H1 (cell line): ENCODE results near the gene CORT.

Experiments used
- BCL11A ChIP-seq, 2 experiments: IDR thresholded peaks; one replicate each; pipeline ENCODE4 v1.6.1; 2011; ENCODE audit warnings: low read depth in 2 of 2, low read length in 2 of 2, mild to moderate bottlenecking in 2 of 2
- CHD2 ChIP-seq: IDR thresholded peaks from 2 replicates; pipeline ENCODE4 v1.6.1; 2012; ENCODE audit warnings: low read length, improper control_type of control experiment
- EP300 ChIP-seq, 2 experiments: IDR thresholded peaks; 1 replicate in 1 of 2; 2 replicates in 1 of 2; pipeline ENCODE4 v1.6.1; 2011 to 2012; ENCODE audit warnings: low read depth in 2 of 2, low read length in 2 of 2, mild to moderate bottlenecking in 2 of 2, borderline replicate concordance in 1 of 2, inconsistent platforms in 1 of 2, moderate library complexity in 1 of 2
- KDM1A ChIP-seq: fragments of 200-600, 300-600 bp; sonication (generic); IDR thresholded peaks from 2 replicates; pipeline ENCODE4 v1.7.1; 2016; ENCODE audit warnings: mild to moderate bottlenecking, low read length, borderline replicate concordance
- SP2 ChIP-seq: IDR thresholded peaks from 2 replicates; pipeline ENCODE4 v1.6.1; 2012; ENCODE audit warnings: mild to moderate bottlenecking, low read length, inconsistent platforms
- TAF7 ChIP-seq: optimal IDR thresholded peaks from 2 replicates; pipeline ENCODE3; 2011; ENCODE audit warnings: low read depth, mild to moderate bottlenecking, inconsistent platforms, low read length, moderate library complexity, borderline replicate concordance
- TCF12 ChIP-seq: IDR thresholded peaks from 2 replicates; pipeline ENCODE4 v1.6.1; 2011; ENCODE audit warnings: low read depth, mild to moderate bottlenecking, low read length
- TF ChIP-seq, protein P1 (sequence below), 3 experiments: IDR thresholded peaks; 1 replicate in 2 of 3; 2 replicates in 1 of 3; pipeline versions ENCODE4 v1.5.1 to v1.6.1; 2011; ENCODE audit warnings: low read length in 3 of 3, mild to moderate bottlenecking in 3 of 3, inconsistent platforms in 2 of 3, low read depth in 1 of 3, moderate library complexity in 1 of 3; ENCODE audit not compliant: insufficient read depth in 1 of 3; ENCODE audit errors: control extremely low read depth in 1 of 3

GRCh38 chr1:10428984-10429383 lies 20.8 kb upstream of the CORT start:
- no peak for TF ChIP-seq KDM1A
- TF ChIP-seq, protein P1, sequence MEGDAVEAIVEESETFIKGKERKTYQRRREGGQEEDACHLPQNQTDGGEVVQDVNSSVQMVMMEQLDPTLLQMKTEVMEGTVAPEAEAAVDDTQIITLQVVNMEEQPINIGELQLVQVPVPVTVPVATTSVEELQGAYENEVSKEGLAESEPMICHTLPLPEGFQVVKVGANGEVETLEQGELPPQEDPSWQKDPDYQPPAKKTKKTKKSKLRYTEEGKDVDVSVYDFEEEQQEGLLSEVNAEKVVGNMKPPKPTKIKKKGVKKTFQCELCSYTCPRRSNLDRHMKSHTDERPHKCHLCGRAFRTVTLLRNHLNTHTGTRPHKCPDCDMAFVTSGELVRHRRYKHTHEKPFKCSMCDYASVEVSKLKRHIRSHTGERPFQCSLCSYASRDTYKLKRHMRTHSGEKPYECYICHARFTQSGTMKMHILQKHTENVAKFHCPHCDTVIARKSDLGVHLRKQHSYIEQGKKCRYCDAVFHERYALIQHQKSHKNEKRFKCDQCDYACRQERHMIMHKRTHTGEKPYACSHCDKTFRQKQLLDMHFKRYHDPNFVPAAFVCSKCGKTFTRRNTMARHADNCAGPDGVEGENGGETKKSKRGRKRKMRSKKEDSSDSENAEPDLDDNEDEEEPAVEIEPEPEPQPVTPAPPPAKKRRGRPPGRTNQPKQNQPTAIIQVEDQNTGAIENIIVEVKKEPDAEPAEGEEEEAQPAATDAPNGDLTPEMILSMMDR (IDR thresholded peaks at IDR 0.05; ENCODE audit: control extremely low read depth in 1 of 3, insufficient read depth in 1 of 3, low read depth in 1 of 3, low read length in 3 of 3): no peak
- no peak for TF ChIP-seq TCF12
- TF ChIP-seq EP300 (IDR thresholded peaks at IDR 0.05; ENCODE audit: borderline replicate concordance in 1 of 2, low read depth in 2 of 2, low read length in 2 of 2): no peak
- no peak for TF ChIP-seq CHD2
- TF ChIP-seq TAF7: no peak
- TF ChIP-seq SP2: no peak
- no peak for TF ChIP-seq BCL11A (IDR thresholded peaks at IDR 0.05; ENCODE audit: low read depth in 2 of 2, low read length in 2 of 2)
